ENCODE results near the gene TMEM184A. TPM values are rescaled to one million over a fixed set of nuclear protein-coding genes. Genes with fewer than 3 reads are reported as not detected.
"Not testable (repeated sequence)": the region's sequence is repeated elsewhere in the genome, so short reads cannot be mapped to it uniquely, and the experiment has no call there.

Gene TMEM184A
- total RNA-seq, 1 experiment from 2014 or later = 6.7 TPM

- DNase-seq (ENCODE audit: extremely low read depth, low read depth) = no peak
These were observed 26.5 kb downstream of the TMEM184A start for GRCh38 chr7:1529383-1530116.

GRCh38 chr7:1526271-1526754, 29.7 kb downstream of the TMEM184A start:
- no peak for DNase-seq (ENCODE audit: extremely low read depth, low read depth)

- no peak for DNase-seq (ENCODE audit: extremely low read depth, low read depth)
These were observed 30.6 kb downstream of the TMEM184A start for GRCh38 chr7:1525409-1525808.

- no peak for DNase-seq (ENCODE audit: extremely low read depth, low read depth)
These were observed 32.2 kb downstream of the TMEM184A start for GRCh38 chr7:1523844-1524243.

- DNase-seq (ENCODE audit: extremely low read depth, low read depth) = no peak
These were observed 32.8 kb downstream of the TMEM184A start for GRCh38 chr7:1523208-1523607.

- no peak for DNase-seq (ENCODE audit: extremely low read depth, low read depth)
These were observed 34.5 kb downstream of the TMEM184A start for GRCh38 chr7:1521456-1521855.

GRCh38 chr7:1520539-1521234, 35.3 kb downstream of the TMEM184A start:
- DNase-seq (ENCODE audit: extremely low read depth, low read depth) = peak; percentile 100

GRCh38 chr7:1519322-1519922, 36.6 kb downstream of the TMEM184A start:
- DNase-seq (ENCODE audit: extremely low read depth, low read depth) = not testable (repeated sequence)

- no peak for DNase-seq (ENCODE audit: extremely low read depth, low read depth)
These were observed 39.3 kb downstream of the TMEM184A start for GRCh38 chr7:1516586-1517251.

- not testable (repeated sequence) for DNase-seq (ENCODE audit: extremely low read depth, low read depth)
These were observed 40.5 kb downstream of the TMEM184A start for GRCh38 chr7:1515509-1515967.

GRCh38 chr7:1514995-1515401, 41.0 kb downstream of the TMEM184A start:
- no peak for DNase-seq (ENCODE audit: extremely low read depth, low read depth)

- DNase-seq (ENCODE audit: extremely low read depth, low read depth) = no peak
These were observed 41.6 kb downstream of the TMEM184A start for GRCh38 chr7:1514407-1514806.

GRCh38 chr7:1513657-1514095, 42.3 kb downstream of the TMEM184A start:
- DNase-seq (ENCODE audit: extremely low read depth, low read depth) = no peak

GRCh38 chr7:1512781-1513656, 43.0 kb downstream of the TMEM184A start:
- peak; percentile 94 for DNase-seq (ENCODE audit: extremely low read depth, low read depth)

- DNase-seq (ENCODE audit: extremely low read depth, low read depth) = no peak
These were observed 44.3 kb downstream of the TMEM184A start for GRCh38 chr7:1511444-1512422.

- DNase-seq (ENCODE audit: extremely low read depth, low read depth) = no peak
These were observed 45.2 kb downstream of the TMEM184A start for GRCh38 chr7:1510780-1511154.

- DNase-seq (ENCODE audit: extremely low read depth, low read depth) = no peak
These were observed 46.8 kb downstream of the TMEM184A start for GRCh38 chr7:1509226-1509625.

- DNase-seq (ENCODE audit: extremely low read depth, low read depth) = no peak
These were observed 47.7 kb downstream of the TMEM184A start for GRCh38 chr7:1508277-1508758.
